Myocyte (in vitro differentiated cells): ENCODE results near the gene OGG1. TPM values are rescaled to one million over a fixed set of nuclear protein-coding genes. Genes with fewer than 3 reads are reported as not detected.
A peak's percentile ranks its signal among the peaks of the same experiment; 100 is the strongest.

ENCODE experiments used
- DNase-seq: peaks from one replicate; pipeline ENCODE4 v3.0.0-alpha.2; 2012; ENCODE audit warnings: low read depth
- total RNA-seq: library from RNA; depleted of rRNA; stranded (reverse); fragments of >200 nt; gene quantifications from 2 replicates; pipeline ENCODE4 v1.2.3, GENCODE V29; 2014

OGG1 gene
- total RNA-seq, 1 donor from 2014 or later = 18.6 TPM

DNA sequence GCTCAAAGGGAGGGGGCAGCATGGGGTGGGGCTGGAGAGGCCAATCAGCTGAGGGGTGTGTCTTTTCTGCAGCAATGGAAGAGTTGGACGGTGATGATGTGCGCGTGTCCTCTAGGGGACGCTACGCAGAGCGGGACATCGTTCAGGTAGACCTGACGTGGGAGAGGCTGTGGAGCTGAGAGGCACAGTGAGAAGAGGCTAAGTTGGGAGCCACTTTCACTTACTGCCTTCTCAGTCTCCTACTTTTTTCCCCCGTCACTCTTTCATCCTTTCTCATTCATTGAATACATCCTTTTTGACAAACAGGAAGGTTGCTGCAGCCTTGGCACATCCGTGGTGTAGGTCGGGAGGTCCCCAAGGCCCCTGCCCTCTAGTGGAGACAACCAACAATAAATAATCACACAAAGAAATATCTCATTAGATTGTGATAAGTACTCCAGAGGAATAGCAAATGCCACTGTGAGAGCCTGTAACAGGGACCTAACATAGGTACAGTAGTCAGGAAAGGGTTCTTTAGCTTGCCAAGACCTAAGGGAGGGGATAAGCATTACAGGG, 22.6 kb upstream of the OGG1 start:
- DNase-seq = no peak

DNA sequence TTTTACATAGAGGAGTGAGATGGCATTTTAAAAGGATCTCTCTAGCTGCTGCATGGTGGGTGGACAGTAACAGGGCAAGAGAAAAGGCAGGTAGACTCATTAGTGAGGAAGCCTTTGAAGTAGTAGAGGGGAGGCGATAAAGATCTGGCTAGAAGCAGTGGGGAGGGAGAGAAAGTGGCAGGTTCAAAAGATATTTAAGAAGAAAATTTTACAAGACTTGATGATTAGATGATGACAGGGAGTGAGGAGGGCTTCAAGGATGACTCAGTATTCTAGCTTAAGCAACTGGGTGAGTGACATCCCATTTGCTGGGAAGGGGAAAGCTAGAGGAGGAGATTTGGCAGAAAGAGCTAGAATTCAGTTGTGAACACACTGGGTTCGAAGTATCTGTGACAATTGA, 22.0 kb upstream of the OGG1 start:
- no peak for DNase-seq

- no peak for DNase-seq
These were observed 20.3 kb upstream of the OGG1 start for GRCh38 chr3:9729419-9729818.

DNA sequence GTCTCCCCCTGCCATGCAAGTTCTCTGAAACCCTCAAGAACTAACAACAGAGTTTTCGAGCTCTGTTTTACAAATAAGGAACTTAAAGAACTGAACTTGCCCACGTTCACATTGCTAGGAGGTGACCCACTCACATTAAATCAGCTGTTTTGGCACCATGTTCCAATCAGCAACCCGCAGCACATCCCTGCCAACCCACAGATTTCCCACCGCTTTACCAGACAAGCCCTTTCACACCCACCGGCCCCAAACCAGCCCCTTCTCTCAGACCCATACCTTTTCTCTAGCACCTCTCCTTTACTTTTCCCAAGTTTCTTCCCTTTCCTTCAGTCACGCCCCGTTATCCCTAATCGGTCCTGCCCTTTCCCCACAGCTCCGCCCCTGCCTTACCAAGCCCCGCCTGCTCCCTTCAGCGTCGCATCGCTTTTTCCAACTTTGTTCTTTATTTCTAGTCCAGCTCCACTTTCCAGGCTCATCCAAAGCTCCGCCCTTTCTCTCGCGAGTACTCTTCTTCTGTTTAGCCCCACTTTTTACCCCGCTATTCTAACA, 19.0 kb upstream of the OGG1 start:
- no peak for DNase-seq

DNA sequence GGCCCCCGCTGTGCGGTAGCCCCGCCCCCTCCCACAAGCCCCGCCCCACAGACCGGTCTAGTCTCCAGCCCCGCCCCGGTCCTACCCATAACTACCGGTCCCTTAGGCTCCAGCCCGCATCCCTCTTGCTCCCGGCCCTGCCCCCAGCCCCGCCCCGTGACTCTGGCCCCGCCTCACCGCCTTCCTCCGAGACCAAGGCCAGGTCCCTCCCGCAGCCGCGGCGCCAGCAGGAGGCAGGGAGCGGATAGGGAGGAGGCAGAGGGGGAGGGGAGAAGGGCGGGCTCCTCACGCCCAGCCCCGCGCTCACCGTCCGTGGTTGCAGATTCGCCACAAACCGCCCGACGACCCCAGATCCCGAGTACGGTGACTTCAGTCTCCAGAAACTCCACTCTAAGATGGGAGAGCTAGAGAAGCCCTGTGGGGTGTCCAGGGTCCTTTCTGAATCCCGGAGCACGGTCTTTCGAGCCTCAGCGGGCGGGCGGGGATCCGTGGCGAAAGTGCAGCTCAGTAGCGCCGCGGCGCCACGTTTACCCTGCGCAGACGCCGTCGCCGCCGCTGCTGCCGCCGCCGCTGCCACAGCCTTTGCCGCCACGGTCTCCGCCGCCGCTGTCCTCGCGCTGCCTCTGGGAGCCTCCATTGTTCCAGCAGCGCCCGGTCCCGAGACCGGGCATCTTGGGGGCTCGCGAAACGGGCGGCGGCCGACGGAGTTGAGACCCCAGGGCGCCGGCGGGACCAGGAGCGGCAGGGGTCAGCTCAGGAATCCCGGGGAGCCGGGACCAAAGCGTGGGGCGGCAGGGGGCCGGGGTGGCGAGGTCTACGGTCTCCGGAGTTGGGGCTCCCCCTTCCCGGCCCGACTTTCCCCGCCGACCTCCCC, 18.3 kb upstream of the OGG1 start, which contains the start of gene BRPF1:
BRPF1 (plus strand) TSS at position 530 of the 874 bp plus-strand sequence. CDS start 2,406 bp downstream, outside the sequence.
- peak; percentile 99 for DNase-seq

- DNase-seq = peak; percentile 7
These were observed 17.5 kb upstream of the OGG1 start for GRCh38 chr3:9732080-9732739.

GRCh38 chr3:9732740-9733115, 17.0 kb upstream of the OGG1 start:
- peak; percentile 54 for DNase-seq

- no peak for DNase-seq
These were observed 12.9 kb upstream of the OGG1 start for GRCh38 chr3:9736831-9737230.

DNA sequence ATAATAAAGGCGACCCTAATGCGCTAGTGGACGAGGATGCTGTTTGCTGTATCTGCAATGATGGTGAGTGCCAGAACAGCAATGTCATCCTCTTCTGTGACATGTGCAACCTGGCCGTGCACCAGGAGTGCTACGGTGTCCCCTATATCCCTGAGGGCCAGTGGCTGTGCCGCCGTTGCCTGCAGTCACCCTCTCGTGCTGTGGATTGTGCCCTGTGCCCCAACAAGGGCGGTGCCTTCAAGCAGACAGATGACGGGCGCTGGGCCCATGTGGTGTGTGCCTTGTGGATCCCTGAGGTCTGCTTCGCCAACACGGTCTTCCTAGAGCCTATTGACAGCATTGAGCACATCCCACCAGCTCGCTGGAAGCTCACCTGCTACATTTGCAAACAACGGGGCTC, 10.6 kb upstream of the OGG1 start:
- DNase-seq = no peak

GRCh38 chr3:9742560-9742959, 7.2 kb upstream of the OGG1 start:
- no peak for DNase-seq

GRCh38 chr3:9743548-9743947, 6.2 kb upstream of the OGG1 start:
- DNase-seq = no peak

DNA sequence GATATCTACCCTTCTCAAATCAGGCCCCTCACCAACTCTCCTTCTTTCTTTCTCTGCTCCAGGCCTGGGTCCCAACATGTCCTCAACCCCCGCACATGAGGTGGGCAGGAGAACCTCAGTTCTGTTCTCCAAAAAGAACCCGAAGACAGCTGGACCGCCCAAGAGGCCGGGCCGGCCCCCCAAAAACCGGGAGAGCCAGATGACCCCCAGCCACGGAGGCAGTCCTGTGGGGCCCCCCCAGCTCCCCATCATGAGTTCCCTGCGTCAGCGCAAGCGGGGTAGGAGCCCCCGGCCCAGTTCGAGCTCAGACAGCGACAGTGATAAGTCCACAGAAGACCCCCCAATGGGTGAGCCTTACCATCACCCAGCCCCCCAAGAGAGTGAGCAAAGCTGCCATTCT, 5.6 kb upstream of the OGG1 start:
- DNase-seq = no peak

GRCh38 chr3:9745521-9745920, 4.2 kb upstream of the OGG1 start:
- no peak for DNase-seq

GRCh38 chr3:9746330-9746729, 3.4 kb upstream of the OGG1 start:
- peak; percentile 45 for DNase-seq

GRCh38 chr3:9747267-9747666, 2.5 kb upstream of the OGG1 start:
- DNase-seq = peak; percentile 64

DNA sequence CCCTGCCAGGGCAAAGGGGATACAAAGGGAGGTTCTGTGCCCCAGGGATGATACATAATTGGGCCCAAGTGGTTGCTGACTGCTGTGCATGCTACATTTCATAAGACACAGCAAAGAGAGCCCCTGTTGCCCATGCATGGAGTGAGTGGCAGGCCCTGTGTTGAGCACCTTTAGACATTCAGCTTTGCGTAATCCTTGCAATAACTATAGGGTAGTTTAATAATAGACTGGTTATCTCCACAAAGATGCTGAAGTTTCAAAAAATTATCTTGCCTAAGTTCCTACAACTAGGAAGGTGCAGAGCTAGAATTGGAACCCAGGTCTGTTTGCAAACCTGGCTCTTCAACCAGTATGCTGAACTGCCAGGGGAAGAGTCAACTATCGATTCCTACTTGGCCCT, 1.7 kb upstream of the OGG1 start:
- no peak for DNase-seq

DNA sequence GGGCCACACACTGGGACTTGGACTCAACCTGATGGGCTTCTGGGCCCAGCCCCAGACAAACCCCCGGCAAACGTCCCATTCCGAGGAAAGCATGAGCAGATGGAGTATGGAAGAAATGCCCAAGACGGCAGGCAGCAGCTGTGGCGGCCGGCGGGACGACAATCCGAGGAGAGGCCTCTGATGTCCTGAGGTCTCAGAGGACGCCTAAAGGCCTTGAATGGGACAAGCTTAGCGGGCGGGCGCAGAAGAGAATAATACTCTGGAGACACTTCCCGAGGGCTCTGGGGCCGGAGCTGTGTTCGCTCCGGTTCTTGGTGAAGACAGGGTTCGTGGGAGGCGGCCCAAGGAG, 482 bp upstream of the OGG1 start:
- DNase-seq = no peak

- DNase-seq = peak; percentile 16
These were observed 1.0 kb downstream of the OGG1 start for GRCh38 chr3:9750556-9751411.

DNA sequence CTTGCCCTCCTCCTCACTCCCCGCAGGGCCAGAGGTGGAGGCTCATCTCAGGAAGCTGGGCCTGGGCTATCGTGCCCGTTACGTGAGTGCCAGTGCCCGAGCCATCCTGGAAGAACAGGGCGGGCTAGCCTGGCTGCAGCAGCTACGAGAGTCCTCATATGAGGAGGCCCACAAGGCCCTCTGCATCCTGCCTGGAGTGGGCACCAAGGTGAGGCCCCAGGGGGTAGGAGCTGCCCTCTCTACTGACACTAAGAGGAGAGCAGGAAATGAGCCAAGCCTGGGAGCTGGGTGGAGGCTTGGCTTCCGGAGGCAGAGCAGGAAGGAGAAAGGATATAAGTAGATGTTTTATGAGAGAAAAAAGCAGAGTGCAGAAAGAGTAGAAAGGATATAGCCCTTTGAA, 4.9 kb downstream of the OGG1 start:
- no peak for DNase-seq

GRCh38 chr3:9757427-9757826, 7.7 kb downstream of the OGG1 start:
- DNase-seq = no peak

- no peak for DNase-seq
These were observed 11.2 kb downstream of the OGG1 start for GRCh38 chr3:9760779-9761505.
